Measurements from ENCODE around the gene CFAP61.

DNA sequence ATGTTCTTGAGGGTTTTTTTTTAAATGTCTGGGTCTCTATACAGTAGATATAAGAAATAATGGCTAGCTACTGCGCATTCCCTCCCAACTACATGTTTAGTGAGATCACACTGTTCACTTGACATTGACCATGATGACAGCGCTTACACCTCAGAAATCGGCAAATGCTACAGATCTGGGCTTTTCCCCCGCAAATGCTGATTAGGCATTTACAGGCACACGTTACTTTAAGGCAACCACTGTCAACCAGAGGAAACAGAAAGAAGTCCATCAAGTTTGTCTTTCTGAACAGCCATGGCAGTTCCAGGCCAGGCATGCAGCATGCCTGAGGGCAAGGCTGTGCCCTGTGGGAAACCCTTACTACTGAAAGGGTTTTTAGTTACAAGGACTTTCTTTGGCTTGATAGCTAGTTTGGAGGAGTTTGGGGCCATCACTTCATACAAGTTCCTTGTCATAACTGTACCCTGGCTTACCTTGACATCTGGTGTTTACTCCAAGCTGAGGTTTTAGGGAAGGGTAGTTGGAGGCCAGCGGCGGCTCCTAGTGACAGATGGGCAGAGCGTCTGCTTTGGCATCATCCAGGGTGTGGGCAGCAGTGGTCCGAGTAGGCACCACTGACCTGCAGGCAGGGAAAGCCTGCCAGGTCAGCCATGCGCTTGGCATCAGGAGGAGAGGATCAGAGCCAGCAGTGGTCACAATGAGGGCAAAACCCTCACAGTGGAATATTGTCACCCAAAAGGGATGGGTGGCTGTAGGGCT lies 43.0 kb downstream of the CFAP61 start:
- TF ChIP-seq, protein P1, sequence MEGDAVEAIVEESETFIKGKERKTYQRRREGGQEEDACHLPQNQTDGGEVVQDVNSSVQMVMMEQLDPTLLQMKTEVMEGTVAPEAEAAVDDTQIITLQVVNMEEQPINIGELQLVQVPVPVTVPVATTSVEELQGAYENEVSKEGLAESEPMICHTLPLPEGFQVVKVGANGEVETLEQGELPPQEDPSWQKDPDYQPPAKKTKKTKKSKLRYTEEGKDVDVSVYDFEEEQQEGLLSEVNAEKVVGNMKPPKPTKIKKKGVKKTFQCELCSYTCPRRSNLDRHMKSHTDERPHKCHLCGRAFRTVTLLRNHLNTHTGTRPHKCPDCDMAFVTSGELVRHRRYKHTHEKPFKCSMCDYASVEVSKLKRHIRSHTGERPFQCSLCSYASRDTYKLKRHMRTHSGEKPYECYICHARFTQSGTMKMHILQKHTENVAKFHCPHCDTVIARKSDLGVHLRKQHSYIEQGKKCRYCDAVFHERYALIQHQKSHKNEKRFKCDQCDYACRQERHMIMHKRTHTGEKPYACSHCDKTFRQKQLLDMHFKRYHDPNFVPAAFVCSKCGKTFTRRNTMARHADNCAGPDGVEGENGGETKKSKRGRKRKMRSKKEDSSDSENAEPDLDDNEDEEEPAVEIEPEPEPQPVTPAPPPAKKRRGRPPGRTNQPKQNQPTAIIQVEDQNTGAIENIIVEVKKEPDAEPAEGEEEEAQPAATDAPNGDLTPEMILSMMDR (IDR thresholded peaks at IDR 0.05): no peak
- TF ChIP-seq POLR2AphosphoS5 (IDR thresholded peaks at IDR 0.05; ENCODE audit: low read depth, low read length): no peak
